AG09319 (cell line): Measurements from ENCODE around the gene TVP23A.
"Not testable (repeated sequence)": the region's sequence is repeated elsewhere in the genome, so short reads cannot be mapped to it uniquely, and the experiment has no call there.

ENCODE experiments used
- DNase-seq: peaks from one replicate; pipeline ENCODE4 v3.0.0-alpha.2; 2010; ENCODE audit warnings: low read depth; ENCODE audit errors: extremely low read depth
- TF ChIP-seq, protein P1 (sequence below): IDR thresholded peaks from 2 replicates; pipeline ENCODE4 v1.5.1; 2011; ENCODE audit warnings: low read depth, mild to moderate bottlenecking, inconsistent platforms, low read length, moderate library complexity

The TVP23A gene

DNA sequence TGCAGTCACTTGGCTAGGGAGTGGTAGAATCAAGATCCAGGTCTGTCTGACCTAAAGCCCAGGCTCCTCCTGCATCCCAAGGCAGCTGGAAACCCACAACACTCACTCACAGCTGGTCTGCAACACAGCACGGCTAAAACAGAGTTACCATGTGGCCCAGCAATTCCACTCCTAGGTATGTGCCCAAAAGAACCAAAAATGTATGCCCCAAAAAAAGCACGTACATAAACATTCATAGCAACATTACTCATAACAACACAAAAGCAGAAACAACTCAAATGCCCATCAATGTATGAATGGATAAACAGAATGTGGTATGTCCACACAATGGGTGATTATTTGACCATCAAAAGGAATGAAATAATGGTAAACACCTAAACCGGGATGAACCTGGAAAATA, 8.9 kb downstream of the TVP23A start:
- DNase-seq = no peak
- TF ChIP-seq, protein P1, sequence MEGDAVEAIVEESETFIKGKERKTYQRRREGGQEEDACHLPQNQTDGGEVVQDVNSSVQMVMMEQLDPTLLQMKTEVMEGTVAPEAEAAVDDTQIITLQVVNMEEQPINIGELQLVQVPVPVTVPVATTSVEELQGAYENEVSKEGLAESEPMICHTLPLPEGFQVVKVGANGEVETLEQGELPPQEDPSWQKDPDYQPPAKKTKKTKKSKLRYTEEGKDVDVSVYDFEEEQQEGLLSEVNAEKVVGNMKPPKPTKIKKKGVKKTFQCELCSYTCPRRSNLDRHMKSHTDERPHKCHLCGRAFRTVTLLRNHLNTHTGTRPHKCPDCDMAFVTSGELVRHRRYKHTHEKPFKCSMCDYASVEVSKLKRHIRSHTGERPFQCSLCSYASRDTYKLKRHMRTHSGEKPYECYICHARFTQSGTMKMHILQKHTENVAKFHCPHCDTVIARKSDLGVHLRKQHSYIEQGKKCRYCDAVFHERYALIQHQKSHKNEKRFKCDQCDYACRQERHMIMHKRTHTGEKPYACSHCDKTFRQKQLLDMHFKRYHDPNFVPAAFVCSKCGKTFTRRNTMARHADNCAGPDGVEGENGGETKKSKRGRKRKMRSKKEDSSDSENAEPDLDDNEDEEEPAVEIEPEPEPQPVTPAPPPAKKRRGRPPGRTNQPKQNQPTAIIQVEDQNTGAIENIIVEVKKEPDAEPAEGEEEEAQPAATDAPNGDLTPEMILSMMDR = no peak

DNA sequence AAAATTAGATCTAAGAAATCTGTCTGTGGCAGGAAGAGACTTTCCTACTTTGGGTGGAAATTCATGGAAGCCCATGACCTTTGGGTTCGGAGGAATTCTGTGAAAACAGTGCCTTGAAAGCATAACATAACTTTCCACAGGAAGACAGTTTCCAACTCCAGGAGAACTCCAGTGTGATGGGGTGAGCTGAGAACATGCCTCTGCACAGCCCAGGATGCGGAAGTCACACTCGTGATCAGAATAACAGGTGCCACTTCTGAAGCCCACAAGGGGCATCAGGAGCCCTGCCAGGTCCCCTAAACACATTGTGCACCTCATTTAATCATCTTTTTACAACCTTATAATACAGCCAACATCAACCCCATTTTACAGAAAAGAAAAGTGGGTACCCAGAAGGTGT, 9.7 kb downstream of the TVP23A start:
- DNase-seq = no peak
- TF ChIP-seq, protein P1 = no peak

DNA sequence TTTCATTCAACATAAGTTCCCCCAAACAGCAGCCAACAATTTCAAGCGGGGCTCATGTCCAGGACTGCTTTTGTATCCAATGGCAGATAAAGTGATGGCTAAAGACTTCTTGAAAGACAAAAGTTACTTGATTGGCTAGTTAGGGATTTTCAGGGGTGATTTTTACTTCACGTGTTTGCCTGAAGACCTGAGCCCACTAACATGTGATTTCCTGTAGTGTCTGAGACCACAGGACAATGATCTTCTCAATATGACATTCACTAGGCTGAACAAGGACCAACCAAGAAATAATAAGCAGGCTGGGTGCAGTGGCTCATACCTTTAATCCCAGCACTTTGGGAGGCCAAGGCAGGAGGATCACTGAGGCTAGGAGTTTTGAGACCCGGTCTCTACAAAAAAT, 10.4 kb downstream of the TVP23A start:
- TF ChIP-seq, protein P1 = no peak
- DNase-seq = no peak

DNA sequence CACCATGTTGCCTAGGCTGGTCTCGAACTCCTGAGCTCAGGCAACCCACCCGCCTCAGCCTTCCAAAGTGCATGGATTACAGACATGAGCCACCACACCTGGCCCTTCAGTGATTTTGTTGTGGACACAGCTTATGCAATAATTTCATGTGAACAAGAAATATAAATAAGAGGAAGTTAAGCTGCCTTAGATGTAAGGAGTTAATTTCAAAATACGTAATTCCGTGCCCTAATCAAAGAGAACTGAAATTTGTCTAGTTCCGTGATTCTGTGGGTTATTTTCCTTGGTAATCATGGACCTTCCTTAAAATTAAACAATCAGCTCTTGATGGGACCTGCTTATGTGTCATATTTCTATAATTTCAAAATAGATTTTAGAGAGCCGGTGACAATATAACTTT, 11.9 kb downstream of the TVP23A start:
- no peak for DNase-seq
- TF ChIP-seq, protein P1 = no peak

DNA sequence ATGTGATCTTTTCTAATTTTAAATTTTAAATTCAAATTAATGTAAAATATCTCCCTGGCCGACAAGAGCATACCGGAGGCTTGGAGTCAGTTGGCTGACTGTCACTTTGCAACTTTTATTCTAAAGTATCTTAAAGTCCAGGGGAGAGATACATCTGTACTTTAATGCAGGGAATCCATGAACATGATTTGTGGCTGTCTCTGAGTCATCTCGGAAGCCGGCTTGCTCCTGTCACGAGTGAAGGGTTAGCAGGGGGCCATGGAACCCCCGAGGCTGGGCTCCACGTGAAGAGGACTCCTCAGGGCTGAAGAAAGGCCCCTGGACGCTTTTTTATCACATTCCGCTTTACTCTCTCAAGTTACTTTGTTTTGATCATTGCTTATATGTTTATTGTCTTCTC, 13.3 kb downstream of the TVP23A start:
- TF ChIP-seq, protein P1 = no peak
- no peak for DNase-seq

DNA sequence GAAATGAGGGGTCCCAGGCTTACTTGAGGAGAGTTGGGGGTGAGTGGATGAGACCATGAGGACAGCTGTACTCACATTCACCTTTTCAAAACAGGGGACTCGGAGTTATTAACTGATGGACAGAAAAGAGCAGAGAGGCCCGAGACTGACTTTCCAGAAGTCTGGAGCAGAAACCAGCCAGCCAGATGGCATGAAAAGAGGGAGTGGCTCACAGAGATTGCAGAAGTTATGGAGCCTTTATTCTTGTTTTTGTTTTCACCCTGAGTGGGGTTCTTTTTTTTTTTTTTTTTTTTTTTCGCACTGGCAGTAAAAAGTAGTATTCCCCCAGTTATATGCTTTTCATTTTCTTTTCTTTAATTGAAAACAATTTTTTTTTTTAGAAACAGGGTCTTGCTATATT, 18.9 kb downstream of the TVP23A start:
- no peak for DNase-seq
- TF ChIP-seq, protein P1 = no peak

DNA sequence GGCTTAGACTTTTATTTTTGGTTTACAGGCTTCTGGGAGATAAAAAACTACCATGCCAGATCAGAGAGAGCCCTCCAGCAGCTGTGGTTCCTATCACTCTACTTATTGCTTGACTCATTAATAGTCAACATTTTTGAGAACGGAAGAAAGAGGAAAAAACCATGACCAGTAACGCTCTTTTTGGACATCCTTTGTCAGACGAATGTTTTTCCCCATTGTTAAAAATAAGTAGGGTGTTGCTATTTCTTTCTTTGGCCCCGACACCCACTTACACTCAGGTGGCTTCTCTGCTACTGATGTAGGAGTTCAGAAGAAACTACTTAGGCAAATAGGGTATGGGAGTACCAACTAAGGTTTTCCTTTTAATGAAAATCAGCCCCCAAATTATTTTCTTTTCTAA, 27.5 kb downstream of the TVP23A start:
- no peak for DNase-seq
- TF ChIP-seq, protein P1 = no peak

DNA sequence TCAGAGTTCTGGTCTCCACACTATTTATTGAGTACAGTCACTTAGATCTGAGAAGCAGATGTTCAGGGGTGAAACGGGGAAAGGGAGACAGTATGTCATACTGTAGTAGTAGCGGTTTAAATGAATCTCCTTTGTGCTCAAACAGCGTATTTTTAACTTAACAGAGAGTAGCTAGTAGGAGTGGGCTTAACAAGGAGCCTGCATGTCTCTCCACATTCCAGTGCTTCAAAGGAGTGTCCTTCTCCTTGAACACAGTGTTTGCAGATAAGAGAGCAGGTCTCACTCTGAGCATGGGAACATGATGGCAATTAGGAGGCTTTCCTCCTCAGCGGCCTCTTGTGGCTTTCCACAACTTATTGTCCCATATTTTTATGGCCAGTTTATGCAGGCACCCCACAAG, 30.0 kb downstream of the TVP23A start:
- not testable (repeated sequence) for DNase-seq
